RPMI7951 (cell line): ENCODE data around the gene QPCT. TPM values are rescaled to one million over a fixed set of nuclear protein-coding genes. Genes with fewer than 3 reads are reported as not detected.

Source experiments
- DNase-seq: peaks from one replicate; pipeline ENCODE4 v3.0.0-alpha.2; 2012; ENCODE audit warnings: low read depth
- total RNA-seq: library from RNA; depleted of rRNA; stranded (reverse); fragments of >200 nt; shearing (Covaris generic); gene quantifications from 2 replicates; pipeline ENCODE4 v1.2.3, GENCODE V29; 2014

The QPCT gene
- total RNA-seq, 1 experiment from 2014 or later = 137 TPM

- peak; percentile 61 for DNase-seq
These were observed 19.4 kb upstream of the QPCT start, which contains the start of gene PRKD3 for GRCh38 chr2:37324786-37325624. TSS of gene PRKD3 (minus strand) at chr2:37324833. CDS start at chr2:37316524, 8,309 bp downstream.

- DNase-seq = no peak
These were observed 18.8 kb upstream of the QPCT start for GRCh38 chr2:37325625-37326071.

- DNase-seq = peak; percentile 92
These were observed 18.1 kb upstream of the QPCT start for GRCh38 chr2:37326285-37326684.

- no peak for DNase-seq
These were observed 17.4 kb upstream of the QPCT start for GRCh38 chr2:37326866-37327634.

- DNase-seq = no peak
These were observed 13.7 kb upstream of the QPCT start for GRCh38 chr2:37330681-37331080.

- no peak for DNase-seq
These were observed 11.9 kb upstream of the QPCT start for GRCh38 chr2:37332560-37332959.

GRCh38 chr2:37333256-37333655 lies 11.2 kb upstream of the QPCT start:
- no peak for DNase-seq

GRCh38 chr2:37335604-37336003 lies 8.8 kb upstream of the QPCT start:
- DNase-seq = no peak

GRCh38 chr2:37337620-37338280 lies 6.7 kb upstream of the QPCT start:
- DNase-seq = no peak

- no peak for DNase-seq
These were observed 5.5 kb upstream of the QPCT start for GRCh38 chr2:37338933-37339332.

GRCh38 chr2:37340637-37341036 lies 3.8 kb upstream of the QPCT start:
- DNase-seq = no peak

GRCh38 chr2:37342591-37343220 lies 1.7 kb upstream of the QPCT start:
- no peak for DNase-seq

GRCh38 chr2:37343537-37344434 lies 644 bp upstream of the QPCT start:
- DNase-seq = peak; percentile 64

- peak; percentile 47 for DNase-seq
These were observed 3.7 kb downstream of the QPCT start for GRCh38 chr2:37348155-37348554.

GRCh38 chr2:37349231-37349860 lies 4.9 kb downstream of the QPCT start:
- DNase-seq = no peak

- DNase-seq = peak; percentile 64
These were observed 5.6 kb downstream of the QPCT start for GRCh38 chr2:37350034-37350433.

GRCh38 chr2:37354531-37354930 lies 10.1 kb downstream of the QPCT start:
- DNase-seq = no peak

- no peak for DNase-seq
These were observed 11.3 kb downstream of the QPCT start for GRCh38 chr2:37355735-37356134.

GRCh38 chr2:37356299-37356698 lies 11.9 kb downstream of the QPCT start:
- DNase-seq = no peak

GRCh38 chr2:37357069-37357468 lies 12.6 kb downstream of the QPCT start:
- DNase-seq = peak; percentile 53
